ENCODE results near the gene FNBP1L.

The FNBP1L gene

GRCh38 chr1:93500275-93500674 lies 52.4 kb downstream of the FNBP1L start:
- no peak overlapping the region for H3K4me3 ChIP-seq (ENCODE audit: low read length)
- TF ChIP-seq EZH2 (optimal IDR thresholded peaks at IDR 0.05; ENCODE audit: low read depth, low read length) = no peak
- TF ChIP-seq, protein P1, sequence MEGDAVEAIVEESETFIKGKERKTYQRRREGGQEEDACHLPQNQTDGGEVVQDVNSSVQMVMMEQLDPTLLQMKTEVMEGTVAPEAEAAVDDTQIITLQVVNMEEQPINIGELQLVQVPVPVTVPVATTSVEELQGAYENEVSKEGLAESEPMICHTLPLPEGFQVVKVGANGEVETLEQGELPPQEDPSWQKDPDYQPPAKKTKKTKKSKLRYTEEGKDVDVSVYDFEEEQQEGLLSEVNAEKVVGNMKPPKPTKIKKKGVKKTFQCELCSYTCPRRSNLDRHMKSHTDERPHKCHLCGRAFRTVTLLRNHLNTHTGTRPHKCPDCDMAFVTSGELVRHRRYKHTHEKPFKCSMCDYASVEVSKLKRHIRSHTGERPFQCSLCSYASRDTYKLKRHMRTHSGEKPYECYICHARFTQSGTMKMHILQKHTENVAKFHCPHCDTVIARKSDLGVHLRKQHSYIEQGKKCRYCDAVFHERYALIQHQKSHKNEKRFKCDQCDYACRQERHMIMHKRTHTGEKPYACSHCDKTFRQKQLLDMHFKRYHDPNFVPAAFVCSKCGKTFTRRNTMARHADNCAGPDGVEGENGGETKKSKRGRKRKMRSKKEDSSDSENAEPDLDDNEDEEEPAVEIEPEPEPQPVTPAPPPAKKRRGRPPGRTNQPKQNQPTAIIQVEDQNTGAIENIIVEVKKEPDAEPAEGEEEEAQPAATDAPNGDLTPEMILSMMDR (IDR thresholded peaks at IDR 0.05; ENCODE audit: low read length) = no peak
- TF ChIP-seq EZH2phosphoT487 (IDR thresholded peaks at IDR 0.05; ENCODE audit: low read length) = no peak
- H3K27me3 ChIP-seq (replicated peaks; ENCODE audit: insufficient read depth, low read length) = no peaks in the 10 kb centered on the region
- no peak overlapping the region for H3K27ac ChIP-seq (ENCODE audit: low read length)
- no peaks in the 10 kb centered on the region for H3K9me3 ChIP-seq (replicated peaks; ENCODE audit: insufficient read depth, low read length)
- no peaks in the 10 kb centered on the region for H3K79me2 ChIP-seq (ENCODE audit: low read length)
- H3K9me2 ChIP-seq (replicated peaks; ENCODE audit: insufficient read depth, low read length) = no peaks in the 10 kb centered on the region
- H3K36me3 ChIP-seq (replicated peaks; ENCODE audit: insufficient read depth, low read length) = no peaks in the 10 kb centered on the region
- no peaks in the 10 kb centered on the region for H3K4me1 ChIP-seq (ENCODE audit: low read length)
- H3F3A ChIP-seq (ENCODE audit: insufficient read depth, low read length) = no peaks in the 10 kb centered on the region
- H3K4me2 ChIP-seq (ENCODE audit: low read depth, low read length) = no peak overlapping the region
- no peaks in the 10 kb centered on the region for H4K20me1 ChIP-seq (ENCODE audit: insufficient read depth, low read length)
- DNase-seq = no peak
- H2AFZ ChIP-seq (ENCODE audit: low read length) = no peak overlapping the region
- no peak overlapping the region for H3K9ac ChIP-seq (ENCODE audit: low read length)

GRCh38 chr1:93501399-93501798 lies 53.5 kb downstream of the FNBP1L start:
- Histone ChIP-seq H3K27me3 (replicated peaks; ENCODE audit: insufficient read depth, low read length) (no peaks in the 10 kb centered on the region), H3F3A (ENCODE audit: insufficient read depth, low read length) (no peaks in the 10 kb centered on the region), H3K4me1 (ENCODE audit: low read length) (no peaks in the 10 kb centered on the region), H3K36me3 (replicated peaks; ENCODE audit: insufficient read depth, low read length) (no peaks in the 10 kb centered on the region), H3K9me3 (replicated peaks; ENCODE audit: insufficient read depth, low read length) (no peaks in the 10 kb centered on the region), H3K4me2 (ENCODE audit: low read depth, low read length) (no peak overlapping the region), H2AFZ (ENCODE audit: low read length) (no peak overlapping the region), H3K9me2 (replicated peaks; ENCODE audit: insufficient read depth, low read length) (no peaks in the 10 kb centered on the region), H3K4me3 (ENCODE audit: low read length) (no peak overlapping the region), H4K20me1 (ENCODE audit: insufficient read depth, low read length) (no peaks in the 10 kb centered on the region), H3K79me2 (ENCODE audit: low read length) (no peaks in the 10 kb centered on the region), H3K9ac (ENCODE audit: low read length) (no peak overlapping the region), H3K27ac (ENCODE audit: low read length) (no peak overlapping the region)
- DNase-seq = no peak
- TF ChIP-seq EZH2 (optimal IDR thresholded peaks at IDR 0.05; ENCODE audit: low read depth, low read length) = no peak

DNA sequence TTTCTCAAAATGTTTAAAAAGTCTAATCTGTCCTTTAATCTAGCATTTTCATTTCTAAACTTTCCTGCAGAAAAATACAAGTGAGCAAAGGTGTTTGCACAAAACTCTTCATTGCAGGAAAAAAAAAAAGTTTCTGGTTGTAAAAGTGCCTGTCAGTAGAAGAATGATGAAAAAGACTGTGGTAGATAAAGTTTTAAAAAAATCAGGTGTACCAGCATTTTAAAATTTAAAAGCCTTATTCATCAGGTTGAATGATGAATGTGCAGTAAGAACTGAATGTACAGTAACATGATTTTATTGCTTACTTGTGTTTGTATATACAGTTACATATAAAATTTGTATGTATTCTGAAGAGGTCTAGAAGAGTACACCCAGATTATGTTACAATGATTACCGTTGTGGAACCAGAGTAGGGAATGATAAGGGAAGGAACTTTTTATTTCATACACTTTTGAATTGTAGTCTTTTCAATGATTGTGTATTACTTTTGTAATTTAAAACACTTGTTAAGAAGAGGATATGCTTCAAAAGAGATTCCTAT lies 54.0 kb downstream of the FNBP1L start:
- no peak for DNase-seq
- Histone ChIP-seq H3K9me2 (replicated peaks; ENCODE audit: insufficient read depth, low read length) (no peaks in the 10 kb centered on the region), H3K79me2 (ENCODE audit: low read length) (no peaks in the 10 kb centered on the region)

GRCh38 chr1:93502571-93502970 lies 54.7 kb downstream of the FNBP1L start:
- no peaks in the 10 kb centered on the region for H3K36me3 ChIP-seq (replicated peaks; ENCODE audit: insufficient read depth, low read length)
- H2AFZ ChIP-seq (ENCODE audit: low read length) = no peak overlapping the region
- H3K4me1 ChIP-seq (ENCODE audit: low read length) = no peaks in the 10 kb centered on the region
- TF ChIP-seq EZH2 (optimal IDR thresholded peaks at IDR 0.05; ENCODE audit: low read depth, low read length) (no peak), EZH2phosphoT487 (IDR thresholded peaks at IDR 0.05; ENCODE audit: low read length) (no peak)
- TF ChIP-seq, protein P1 (IDR thresholded peaks at IDR 0.05; ENCODE audit: low read length) = no peak
- H3K4me3 ChIP-seq (ENCODE audit: low read length) = no peak overlapping the region
- no peaks in the 10 kb centered on the region for H3F3A ChIP-seq (ENCODE audit: insufficient read depth, low read length)
- H4K20me1 ChIP-seq (ENCODE audit: insufficient read depth, low read length) = no peaks in the 10 kb centered on the region
- H3K27me3 ChIP-seq (replicated peaks; ENCODE audit: insufficient read depth, low read length) = no peaks in the 10 kb centered on the region
- no peaks in the 10 kb centered on the region for H3K79me2 ChIP-seq (ENCODE audit: low read length)
- H3K9me3 ChIP-seq (replicated peaks; ENCODE audit: insufficient read depth, low read length) = no peaks in the 10 kb centered on the region
- no peaks in the 10 kb centered on the region for H3K9me2 ChIP-seq (replicated peaks; ENCODE audit: insufficient read depth, low read length)
- H3K9ac ChIP-seq (ENCODE audit: low read length) = no peak overlapping the region
- no peak for DNase-seq
- no peak overlapping the region for H3K4me2 ChIP-seq (ENCODE audit: low read depth, low read length)
- no peak overlapping the region for H3K27ac ChIP-seq (ENCODE audit: low read length)

More for the DNA sequence above, 54.0 kb downstream of the FNBP1L start:
- no peaks in the 10 kb centered on the region for H3F3A ChIP-seq (ENCODE audit: insufficient read depth, low read length)
- no peak overlapping the region for H3K9ac ChIP-seq (ENCODE audit: low read length)
- no peak overlapping the region for H2AFZ ChIP-seq (ENCODE audit: low read length)
- no peaks in the 10 kb centered on the region for H3K36me3 ChIP-seq (replicated peaks; ENCODE audit: insufficient read depth, low read length)
- no peaks in the 10 kb centered on the region for H3K4me1 ChIP-seq (ENCODE audit: low read length)
- TF ChIP-seq EZH2 (optimal IDR thresholded peaks at IDR 0.05; ENCODE audit: low read depth, low read length) = no peak
- H3K27me3 ChIP-seq (replicated peaks; ENCODE audit: insufficient read depth, low read length) = no peaks in the 10 kb centered on the region
- H3K27ac ChIP-seq (ENCODE audit: low read length) = no peak overlapping the region
- H3K9me3 ChIP-seq (replicated peaks; ENCODE audit: insufficient read depth, low read length) = no peaks in the 10 kb centered on the region
- no peaks in the 10 kb centered on the region for H4K20me1 ChIP-seq (ENCODE audit: insufficient read depth, low read length)
- H3K4me2 ChIP-seq (ENCODE audit: low read depth, low read length) = no peak overlapping the region
- H3K4me3 ChIP-seq (ENCODE audit: low read length) = no peak overlapping the region

All from MM.1S (cell line).